ENCODE data around the gene HOGA1. TPM values are rescaled to one million over a fixed set of nuclear protein-coding genes. Genes with fewer than 3 reads are reported as not detected.

Gene HOGA1
- total RNA-seq, 1 donor from 2014 or later, result 2.1 TPM

- Mint-ChIP-seq H3K27ac (no peak overlapping the region), H3K4me3 (no peak overlapping the region), H3K36me3 (peaks cover 7% of the 10 kb centered on the region), H3K27me3 (no peaks in the 10 kb centered on the region), H3K9me3 (no peaks in the 10 kb centered on the region), H3K4me1 (ENCODE audit: unreplicated experiment) (peaks cover 3% of the 10 kb centered on the region)
- no peak for TF ChIP-seq CTCF (conservative IDR thresholded peaks at IDR 0.05)
- no peak for DNase-seq (ENCODE audit: extremely low spot score, unreplicated experiment)
Observed at GRCh38 chr10:97618285-97618684, 34.1 kb downstream of the HOGA1 start.

GRCh38 chr10:97618733-97619132 lies 34.5 kb downstream of the HOGA1 start:
- no peak for TF ChIP-seq CTCF (conservative IDR thresholded peaks at IDR 0.05)
- H3K27ac Mint-ChIP-seq, result no peak overlapping the region

GRCh38 chr10:97623277-97623676 lies 39.1 kb downstream of the HOGA1 start:
- H3K4me1 Mint-ChIP-seq (ENCODE audit: unreplicated experiment), result peaks cover 3% of the 10 kb centered on the region
- H3K9me3 Mint-ChIP-seq, result no peaks in the 10 kb centered on the region
- H3K27me3 Mint-ChIP-seq, result no peaks in the 10 kb centered on the region
- no peak overlapping the region for H3K4me3 Mint-ChIP-seq
- TF ChIP-seq CTCF (conservative IDR thresholded peaks at IDR 0.05), result no peak
- H3K27ac Mint-ChIP-seq, result no peak overlapping the region
- DNase-seq (ENCODE audit: extremely low spot score, unreplicated experiment), result no peak
- peaks cover 3% of the 10 kb centered on the region for H3K36me3 Mint-ChIP-seq

More at GRCh38 chr10:97618733-97619132, 34.5 kb downstream of the HOGA1 start:
- Mint-ChIP-seq H3K4me1 (ENCODE audit: unreplicated experiment) (peaks cover 3% of the 10 kb centered on the region), H3K36me3 (peaks cover 7% of the 10 kb centered on the region), H3K9me3 (no peaks in the 10 kb centered on the region), H3K27me3 (no peaks in the 10 kb centered on the region), H3K4me3 (no peak overlapping the region)
- no peak for DNase-seq (ENCODE audit: extremely low spot score, unreplicated experiment)

- no peaks in the 10 kb centered on the region for H3K9me3 Mint-ChIP-seq
Observed at GRCh38 chr10:97627731-97628130, 43.5 kb downstream of the HOGA1 start.

GRCh38 chr10:97628228-97628627 lies 44.0 kb downstream of the HOGA1 start:
- H3K27me3 Mint-ChIP-seq, result no peaks in the 10 kb centered on the region
- H3K27ac Mint-ChIP-seq, result no peak overlapping the region
- H3K36me3 Mint-ChIP-seq, result no peaks in the 10 kb centered on the region
- no peak for TF ChIP-seq CTCF (conservative IDR thresholded peaks at IDR 0.05)
- no peak for DNase-seq (ENCODE audit: extremely low spot score, unreplicated experiment)
- H3K4me3 Mint-ChIP-seq, result no peak overlapping the region
- peaks cover 7% of the 10 kb centered on the region for H3K4me1 Mint-ChIP-seq (ENCODE audit: unreplicated experiment)
- H3K9me3 Mint-ChIP-seq, result no peaks in the 10 kb centered on the region

More at GRCh38 chr10:97627731-97628130, 43.5 kb downstream of the HOGA1 start:
- Mint-ChIP-seq H3K36me3 (no peaks in the 10 kb centered on the region), H3K4me1 (ENCODE audit: unreplicated experiment) (peaks cover 6% of the 10 kb centered on the region), H3K27ac (no peak overlapping the region), H3K4me3 (no peak overlapping the region), H3K27me3 (no peaks in the 10 kb centered on the region)
- no peak for DNase-seq (ENCODE audit: extremely low spot score, unreplicated experiment)
- TF ChIP-seq CTCF (conservative IDR thresholded peaks at IDR 0.05), result no peak

GRCh38 chr10:97629289-97629688 lies 45.1 kb downstream of the HOGA1 start:
- TF ChIP-seq CTCF (conservative IDR thresholded peaks at IDR 0.05), result no peak
- DNase-seq (ENCODE audit: extremely low spot score, unreplicated experiment), result no peak
- Mint-ChIP-seq H3K27me3 (no peaks in the 10 kb centered on the region), H3K27ac (no peak overlapping the region), H3K9me3 (no peaks in the 10 kb centered on the region), H3K4me3 (no peak overlapping the region), H3K4me1 (ENCODE audit: unreplicated experiment) (peaks cover 13% of the 10 kb centered on the region), H3K36me3 (no peaks in the 10 kb centered on the region)

All from type B pancreatic cell (in vitro differentiated cells).